GM15510 (cell line): Measurements from ENCODE around the gene VAX1.

Source experiments
- POLR2A ChIP-seq: IDR thresholded peaks from 3 replicates; pipeline ENCODE4 v1.6.1; 2011; ENCODE audit warnings: borderline replicate concordance; ENCODE audit not compliant: insufficient read length; ENCODE audit errors: extremely low read depth

Gene VAX1

DNA sequence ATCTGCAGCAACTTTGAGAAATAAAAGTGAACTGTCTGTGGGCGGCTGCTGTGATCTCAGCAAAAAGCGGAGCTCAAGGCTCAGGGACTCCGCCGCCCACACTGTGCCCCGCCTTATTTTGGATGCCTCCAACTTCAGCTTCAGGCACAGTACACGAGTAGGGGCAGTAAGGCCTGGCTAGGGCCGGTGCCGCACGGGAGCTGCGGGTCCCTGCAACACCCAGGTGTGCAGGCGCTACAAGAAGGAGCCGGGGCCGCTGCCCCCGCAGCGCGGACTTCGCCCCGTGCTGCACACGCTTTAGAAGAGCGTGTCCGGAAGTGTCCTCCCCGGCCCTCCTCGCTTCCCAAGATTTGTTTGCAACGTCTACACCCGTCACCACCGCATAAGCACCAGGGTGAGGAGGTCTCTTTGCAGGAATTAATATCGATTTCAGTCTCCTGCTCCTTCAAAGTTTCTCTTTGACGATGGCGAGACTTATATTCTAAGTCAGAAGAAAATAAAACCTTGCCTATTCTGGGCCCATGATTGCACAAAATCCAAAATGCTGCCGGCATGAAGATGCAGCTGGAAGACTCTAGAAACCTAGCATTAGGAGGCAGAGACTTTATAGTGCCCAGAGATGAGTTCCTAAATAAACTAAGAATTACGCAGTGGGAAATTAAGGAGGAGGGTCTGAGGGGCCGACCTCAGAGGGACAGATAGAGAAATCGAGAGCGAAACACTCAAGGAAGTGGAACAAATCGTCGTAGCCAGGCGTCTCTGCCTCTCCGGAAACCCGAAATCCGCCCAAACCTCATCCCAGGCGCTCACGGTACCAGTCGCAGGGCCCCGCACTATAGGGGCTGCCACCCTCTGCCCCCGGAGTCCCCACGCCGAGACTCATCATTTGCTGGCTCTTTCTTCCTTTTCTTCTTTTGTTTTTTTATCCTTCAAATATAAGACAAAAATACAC lies 6.4 kb downstream of the VAX1 start:
- TF ChIP-seq POLR2A = no peak

- TF ChIP-seq POLR2A = no peak
These were observed 7.2 kb downstream of the VAX1 start for GRCh38 chr10:117130862-117131375.

- no peak for TF ChIP-seq POLR2A
These were observed 7.7 kb downstream of the VAX1 start for GRCh38 chr10:117130346-117130745.

DNA sequence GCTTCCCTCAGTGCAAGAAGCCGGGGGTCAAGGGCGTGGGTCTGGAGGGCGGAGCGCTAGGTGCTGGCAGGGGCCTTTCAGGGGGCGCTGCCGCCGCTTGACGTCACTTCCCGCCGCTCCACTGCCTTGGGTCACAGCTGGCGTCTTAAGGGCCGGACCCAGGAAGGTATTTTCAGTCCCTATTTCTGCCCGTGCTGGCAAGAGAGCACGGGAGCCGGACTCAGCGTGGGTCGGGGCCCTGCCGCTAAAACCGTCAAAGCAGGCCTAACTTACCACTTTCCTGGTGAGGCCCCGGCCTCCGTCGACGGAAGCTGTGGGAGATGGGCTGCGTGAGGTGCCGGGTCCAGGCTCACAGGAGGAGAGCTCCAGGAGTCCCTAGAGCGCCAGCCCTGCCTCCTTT lies 12.0 kb downstream of the VAX1 start:
- no peak for TF ChIP-seq POLR2A

GRCh38 chr10:117112220-117112619 lies 25.9 kb downstream of the VAX1 start:
- no peak for TF ChIP-seq POLR2A

- no peak for TF ChIP-seq POLR2A
These were observed 30.8 kb downstream of the VAX1 start for GRCh38 chr10:117107238-117107637.

- no peak for TF ChIP-seq POLR2A
These were observed 41.4 kb downstream of the VAX1 start for GRCh38 chr10:117096599-117097201.

DNA sequence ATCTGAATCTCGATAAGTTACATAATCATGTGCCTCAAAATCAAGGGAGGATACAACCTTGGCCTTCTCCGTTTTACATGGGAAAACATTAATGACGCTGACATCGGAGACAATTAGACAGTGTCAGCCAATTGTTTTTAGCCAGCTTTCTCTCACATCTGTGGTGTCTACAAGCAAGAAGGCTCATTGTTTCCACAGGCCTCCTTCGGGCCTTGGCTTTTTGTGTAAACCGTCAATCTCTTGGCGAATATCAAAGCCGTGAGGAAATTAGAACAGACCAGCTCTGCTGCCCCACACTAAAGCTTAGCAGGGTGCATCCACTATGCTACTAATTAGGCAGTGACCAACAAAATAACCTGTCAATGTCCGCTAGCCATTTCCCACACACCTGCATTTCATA lies 43.2 kb downstream of the VAX1 start:
- TF ChIP-seq POLR2A = no peak

DNA sequence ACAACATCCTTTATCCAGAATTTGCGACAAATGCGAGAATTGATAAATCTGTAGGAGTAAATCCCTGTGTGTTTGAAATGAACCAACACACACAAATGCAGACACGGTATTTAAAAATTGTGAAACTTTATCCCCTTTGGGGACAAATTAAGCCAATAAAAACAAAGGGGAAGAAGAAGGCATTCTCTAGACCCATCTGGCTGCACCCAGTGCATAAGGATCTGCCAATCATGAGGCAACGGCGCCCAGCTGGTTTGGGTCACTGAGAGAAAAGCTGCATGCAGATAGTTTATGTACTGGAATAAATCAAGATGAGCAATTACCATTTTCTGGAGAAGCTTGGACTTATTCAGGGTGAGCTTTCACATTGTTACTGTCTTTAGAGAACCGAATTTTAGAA lies 45.7 kb downstream of the VAX1 start:
- TF ChIP-seq POLR2A = no peak

DNA sequence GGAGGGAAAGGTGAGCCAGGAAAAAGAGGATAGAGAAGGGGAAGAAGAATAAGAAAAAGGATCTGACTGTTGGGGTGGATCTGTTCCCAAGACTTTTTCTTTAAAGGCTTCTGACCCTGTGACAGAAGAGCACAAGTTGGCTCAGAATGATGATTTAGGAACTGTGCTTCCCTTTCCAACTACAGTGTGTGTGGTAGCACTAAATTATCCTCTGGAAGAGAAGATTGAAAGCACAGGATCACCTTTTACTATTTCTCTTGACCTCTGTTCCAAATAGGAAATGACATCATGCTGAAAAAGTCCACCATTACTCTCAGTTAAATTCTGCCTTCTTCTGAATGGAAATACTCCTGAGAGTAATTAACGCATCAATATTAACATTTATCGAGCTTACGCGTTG lies 47.2 kb downstream of the VAX1 start:
- TF ChIP-seq POLR2A = no peak

- no peak for TF ChIP-seq POLR2A
These were observed 50.5 kb downstream of the VAX1 start for GRCh38 chr10:117087521-117087920.

GRCh38 chr10:117086546-117086945 lies 51.5 kb downstream of the VAX1 start:
- no peak for TF ChIP-seq POLR2A
